Measurements from ENCODE around the gene SRSF4.

DNA sequence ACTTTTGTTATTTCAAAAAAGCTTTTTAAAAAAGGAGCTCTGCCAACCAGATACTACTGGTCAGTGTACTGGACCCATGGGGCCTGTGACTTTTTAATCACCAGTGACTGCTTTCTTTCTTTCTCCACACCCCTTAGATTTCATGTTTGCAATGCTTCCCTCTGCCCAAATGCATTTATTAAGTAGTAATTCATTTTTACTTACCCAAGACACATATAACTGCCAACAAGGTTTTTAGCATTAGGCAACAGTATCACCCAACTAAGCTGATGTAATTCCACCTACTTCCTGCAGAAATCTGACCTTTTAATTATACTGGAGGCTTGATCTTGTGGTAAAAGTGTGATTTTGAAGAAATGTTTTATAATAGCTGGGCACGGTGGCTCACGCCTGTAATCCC is 36.5 kb upstream of the SRSF4 start:
- TF ChIP-seq CTCF (IDR thresholded peaks at IDR 0.05): no peak
- no peak for TF ChIP-seq POLR2A (IDR thresholded peaks at IDR 0.05)
